Astrocyte (in vitro differentiated cells and primary cell): ENCODE measurements around the gene LRRC3B.

Experiments
- CTCF ChIP-seq: IDR thresholded peaks from 2 replicates; pipeline ENCODE4 v1.5.1; 2011; ENCODE audit warnings: low read depth, mild to moderate bottlenecking, inconsistent platforms, low read length, moderate library complexity; ENCODE audit not compliant: insufficient read depth
- EZH2 ChIP-seq: IDR thresholded peaks from 2 replicates; pipeline ENCODE4 v1.6.1; 2012; ENCODE audit warnings: mild to moderate bottlenecking, low read length, inconsistent platforms; ENCODE audit not compliant: insufficient read depth

GRCh38 chr3:26588931-26589330 is 33.6 kb upstream of the LRRC3B start:
- TF ChIP-seq EZH2 (no peak), CTCF (no peak)
